Measurements from ENCODE around the gene FBXO4. TPM values are rescaled to one million over a fixed set of nuclear protein-coding genes. Genes with fewer than 3 reads are reported as not detected.

Gene FBXO4
- polyA plus RNA-seq (2011; rRNA removed) (3.9 and 9.3 TPM in 2 replicates), polyA minus RNA-seq (2011; rRNA and poly(A)+ RNA removed) (2.5 and 2.7 TPM in 2 replicates)

GRCh38 chr5:41924872-41925554 lies at the start of gene FBXO4:
TSS of gene FBXO4 (plus strand) at chr5:41925281. CDS start at chr5:41925310, 29 bp downstream.
- H3K27me3 ChIP-seq (ENCODE audit: control insufficient read depth, insufficient read depth, low read length): no peaks in the 10 kb centered on the region
- ChIA-PET POLR2A (interaction anchor here (1.0 kb wide), 1 partner anchor 17 kb away, joined by 3 read pairs; no protein-coding TSS in a partner anchor), CTCF (interaction anchor here (1.2 to 1.6 kb wide), 2 partner anchors 9 to 21 kb away, joined by 3 read pairs; partner anchors contain the start of gene RIMOC1)
- DNase-seq (ENCODE audit: low read depth): peak; percentile 37
- H3K36me3 ChIP-seq (ENCODE audit: control insufficient read depth, insufficient read depth, low read length): no peaks in the 10 kb centered on the region
- H3K4me3 ChIP-seq (ENCODE audit: low read depth, low read length): peak within 1 kb of the TSS; percentile 66
- TF ChIP-seq CTCF (IDR thresholded peaks at IDR 0.05; ENCODE audit: insufficient read depth, low read depth, low read length): peak; percentile 65

- Histone ChIP-seq H3K27me3 (ENCODE audit: control insufficient read depth, insufficient read depth, low read length) (peaks cover 2% of the 10 kb centered on the region), H3K36me3 (ENCODE audit: control insufficient read depth, insufficient read depth, low read length) (no peaks in the 10 kb centered on the region), H3K4me3 (ENCODE audit: low read depth, low read length) (no peak overlapping the region)
- POLR2A ChIA-PET: no interaction called here
- TF ChIP-seq CTCF (IDR thresholded peaks at IDR 0.05; ENCODE audit: insufficient read depth, low read depth, low read length): no peak
- DNase-seq (ENCODE audit: low read depth): no peak
- CTCF ChIA-PET: interaction anchor here (0.8 to 1.5 kb wide), 2 partner anchors 20 to 33 kb away, joined by 3 read pairs; no protein-coding TSS in a partner anchor
Observed at GRCh38 chr5:41876678-41877077, 48.4 kb upstream of the FBXO4 start.

- ChIA-PET POLR2A (no interaction called here), CTCF (interaction anchor here (0.8 kb wide), 1 partner anchor 33 kb away, joined by 3 read pairs; no protein-coding TSS in a partner anchor)
- no peaks in the 10 kb centered on the region for H3K36me3 ChIP-seq (ENCODE audit: control insufficient read depth, insufficient read depth, low read length)
- peaks cover 2% of the 10 kb centered on the region for H3K27me3 ChIP-seq (ENCODE audit: control insufficient read depth, insufficient read depth, low read length)
- no peak overlapping the region for H3K4me3 ChIP-seq (ENCODE audit: low read depth, low read length)
- DNase-seq (ENCODE audit: low read depth): no peak
- TF ChIP-seq CTCF (IDR thresholded peaks at IDR 0.05; ENCODE audit: insufficient read depth, low read depth, low read length): no peak
Observed at GRCh38 chr5:41877408-41877807, 47.7 kb upstream of the FBXO4 start.

GRCh38 chr5:41878173-41878572 lies 46.9 kb upstream of the FBXO4 start:
- ChIA-PET POLR2A (no interaction called here), CTCF (no interaction called here)
- no peaks in the 10 kb centered on the region for H3K36me3 ChIP-seq (ENCODE audit: control insufficient read depth, insufficient read depth, low read length)
- no peak for TF ChIP-seq CTCF (IDR thresholded peaks at IDR 0.05; ENCODE audit: insufficient read depth, low read depth, low read length)
- peaks cover 2% of the 10 kb centered on the region for H3K27me3 ChIP-seq (ENCODE audit: control insufficient read depth, insufficient read depth, low read length)
- no peak for DNase-seq (ENCODE audit: low read depth)
- H3K4me3 ChIP-seq (ENCODE audit: low read depth, low read length): no peak overlapping the region

- Histone ChIP-seq H3K27me3 (ENCODE audit: control insufficient read depth, insufficient read depth, low read length) (peaks cover 2% of the 10 kb centered on the region), H3K4me3 (ENCODE audit: low read depth, low read length) (no peak overlapping the region), H3K36me3 (ENCODE audit: control insufficient read depth, insufficient read depth, low read length) (no peaks in the 10 kb centered on the region)
- no peak for TF ChIP-seq CTCF (IDR thresholded peaks at IDR 0.05; ENCODE audit: insufficient read depth, low read depth, low read length)
- ChIA-PET POLR2A (no interaction called here), CTCF (no interaction called here)
- no peak for DNase-seq (ENCODE audit: low read depth)
Observed at GRCh38 chr5:41878643-41879478, 46.2 kb upstream of the FBXO4 start.

Data from BJ (cell line).